Embryonic facial prominence (tissue), 1 donor: ENCODE measurements around the gene NEK4.

ENCODE experiments used
- DNase-seq: peaks from one replicate; pipeline ENCODE4 v3.0.0-alpha.2; 2016; ENCODE audit errors: extremely low spot score

Gene NEK4

GRCh38 chr3:52770496-52771333, at the start of gene NEK4:
Gene NEK4, minus strand, starts transcription at chr3:52770940. Its CDS starts 194 bp downstream, at chr3:52770746.
- peak; percentile 76 for DNase-seq

- DNase-seq = no peak
Observed at GRCh38 chr3:52819936-52820335, 49.2 kb upstream of the NEK4 start.

DNA sequence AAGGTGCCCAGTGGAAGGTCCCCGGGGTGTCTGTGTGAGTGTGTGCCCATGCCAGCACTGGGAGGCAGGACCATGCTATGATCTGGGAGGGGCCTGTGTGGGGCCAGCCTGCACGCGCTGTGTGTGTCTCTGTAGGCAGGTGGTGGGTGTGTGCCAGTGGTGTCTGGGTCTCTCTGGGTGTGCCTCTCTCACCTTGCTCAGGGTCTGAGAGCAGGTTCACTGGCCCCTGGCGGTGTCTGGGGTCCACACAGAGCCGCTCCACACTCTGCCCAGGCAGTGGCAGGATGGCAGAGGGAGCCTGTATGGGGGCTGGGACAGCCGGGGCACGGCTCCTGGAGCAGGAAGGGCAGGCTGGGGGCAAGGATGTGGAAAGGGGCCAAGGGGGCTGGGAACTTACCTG, 47.1 kb upstream of the NEK4 start:
- DNase-seq = no peak

- no peak for DNase-seq
Observed at GRCh38 chr3:52817221-52817620, 46.5 kb upstream of the NEK4 start.

DNA sequence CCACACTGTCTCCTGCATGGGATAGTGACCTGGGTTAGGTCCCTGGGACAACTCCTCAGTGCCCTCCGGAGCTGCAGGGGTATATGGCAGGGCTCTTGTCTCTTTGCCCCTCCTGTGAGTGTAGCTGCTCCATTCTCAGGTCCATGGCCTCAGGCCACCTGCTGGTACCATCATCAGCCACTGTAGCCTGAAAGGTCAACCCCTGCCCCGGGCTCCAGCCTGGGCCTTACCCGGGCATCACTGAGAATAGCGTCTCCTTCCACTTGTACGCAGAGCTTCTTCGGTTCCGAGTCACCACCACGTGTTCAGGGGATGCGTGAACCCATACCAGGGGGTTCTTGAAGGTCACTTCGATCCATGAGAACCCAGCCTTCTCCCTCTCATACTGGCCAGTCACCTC, 45.9 kb upstream of the NEK4 start:
- DNase-seq = no peak

- DNase-seq = no peak
Observed at GRCh38 chr3:52816199-52816598, 45.5 kb upstream of the NEK4 start.

DNA sequence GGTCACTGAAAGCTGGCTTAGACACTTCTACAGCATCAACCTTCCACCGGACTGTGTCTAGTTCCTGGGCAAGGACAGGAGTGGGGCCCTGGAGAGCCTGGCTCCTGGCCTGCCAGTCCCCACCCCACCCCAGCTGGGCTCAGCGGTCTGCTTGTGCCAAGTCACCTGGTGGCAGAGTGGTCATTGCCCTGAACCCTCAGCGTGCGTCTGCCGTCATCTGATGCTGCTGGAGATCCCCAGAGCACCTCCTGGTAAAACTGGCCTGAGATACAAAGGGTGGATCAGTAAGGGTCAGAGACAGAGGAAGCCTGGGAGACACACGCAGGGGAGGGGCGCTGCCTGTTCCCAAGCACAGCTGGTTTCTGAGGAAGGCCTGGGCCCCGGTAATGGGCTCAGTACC, 43.1 kb upstream of the NEK4 start:
- DNase-seq = no peak

DNA sequence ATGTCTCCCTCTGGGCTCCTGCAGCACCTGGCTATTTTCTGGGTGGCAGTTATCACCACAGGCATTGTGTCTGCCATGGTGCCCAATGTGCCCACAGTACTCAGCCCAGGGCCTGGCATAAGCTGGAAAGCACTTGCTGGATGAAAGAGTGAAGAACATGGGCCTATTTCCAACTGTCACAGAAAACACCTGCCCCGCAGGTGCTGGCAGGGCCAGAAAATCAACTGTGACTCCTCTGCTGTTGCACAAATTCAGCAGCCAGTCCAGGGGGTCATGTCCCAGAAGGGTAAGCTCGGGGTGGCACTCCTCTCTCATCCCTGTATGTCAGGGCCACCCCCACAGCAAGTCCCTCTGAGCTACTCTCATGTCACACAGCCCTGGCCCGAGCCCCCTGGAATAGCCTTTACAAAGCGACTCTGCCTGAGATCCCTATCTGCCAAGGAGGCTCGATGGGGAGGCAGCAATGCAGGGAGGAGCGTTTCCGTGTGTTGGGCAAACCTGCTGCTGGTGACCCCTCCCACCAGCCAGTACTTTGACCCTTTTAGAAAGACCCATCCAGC, 40.8 kb upstream of the NEK4 start:
- no peak for DNase-seq

GRCh38 chr3:52810923-52811322, 40.2 kb upstream of the NEK4 start:
- DNase-seq = no peak

GRCh38 chr3:52809662-52810377, 39.1 kb upstream of the NEK4 start:
- no peak for DNase-seq

GRCh38 chr3:52809149-52809548, 38.4 kb upstream of the NEK4 start:
- no peak for DNase-seq

- no peak for DNase-seq
Observed at GRCh38 chr3:52805270-52806039, 34.7 kb upstream of the NEK4 start.

GRCh38 chr3:52801839-52802238, 31.1 kb upstream of the NEK4 start:
- DNase-seq = no peak

DNA sequence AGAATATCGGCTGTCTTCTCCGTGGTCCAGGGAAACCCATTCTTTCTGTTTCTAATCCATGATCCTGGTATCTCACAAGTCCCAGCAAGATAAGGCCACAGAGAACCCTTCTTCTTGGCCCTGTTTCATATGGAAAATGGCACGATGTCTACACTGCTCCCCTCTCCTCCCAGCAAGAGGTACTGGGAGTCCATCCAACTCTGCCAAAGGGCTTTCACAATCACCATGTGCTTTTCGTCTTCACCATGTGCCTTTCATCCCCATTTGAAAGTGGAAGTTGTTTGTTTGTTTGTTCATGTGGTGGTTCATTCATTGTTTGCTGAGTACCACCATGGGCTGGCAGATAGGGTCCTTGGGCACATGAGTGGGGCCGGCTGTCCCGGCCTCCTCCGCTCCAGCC, 29.3 kb upstream of the NEK4 start:
- DNase-seq = no peak

- DNase-seq = no peak
Observed at GRCh38 chr3:52798978-52799476, 28.3 kb upstream of the NEK4 start.

GRCh38 chr3:52798376-52798977, 27.7 kb upstream of the NEK4 start:
- no peak for DNase-seq

GRCh38 chr3:52796411-52796810, 25.7 kb upstream of the NEK4 start:
- no peak for DNase-seq

DNA sequence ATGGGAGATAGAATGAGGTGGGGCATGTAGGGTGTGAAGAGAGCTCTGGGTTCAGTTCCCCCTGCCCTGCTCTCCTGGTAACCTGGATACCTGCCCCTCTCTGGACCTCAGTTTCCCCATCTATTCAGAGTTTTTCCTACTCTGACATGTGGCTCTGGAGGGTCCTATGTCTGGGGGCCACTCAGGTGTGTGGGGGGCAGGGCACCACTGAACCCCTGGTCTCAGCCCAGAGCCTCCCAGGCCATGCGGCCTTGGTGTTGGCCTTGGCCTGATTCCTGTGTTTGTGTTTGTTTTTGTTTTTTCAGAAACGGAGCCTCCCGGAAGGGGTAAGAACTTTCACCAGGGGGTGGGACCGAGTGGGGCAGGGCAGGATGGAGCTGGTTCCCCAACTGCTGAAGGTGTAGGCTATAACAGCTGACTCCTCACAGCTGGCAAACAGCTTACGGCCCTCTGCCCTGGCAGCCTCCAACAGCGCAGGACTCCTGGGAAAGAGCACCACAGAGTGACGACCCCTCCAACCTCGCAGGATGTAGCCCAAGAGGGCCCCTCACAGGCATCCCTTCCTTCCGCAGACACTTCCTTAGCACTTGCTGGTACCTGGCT, 24.7 kb upstream of the NEK4 start:
- no peak for DNase-seq

GRCh38 chr3:52794612-52795099, 23.9 kb upstream of the NEK4 start, which contains the start of gene ITIH3:
Gene ITIH3, plus strand, starts transcription at chr3:52794796. Its CDS starts 8 bp downstream, at chr3:52794804.
- DNase-seq = no peak

- DNase-seq = no peak
Observed at GRCh38 chr3:52793702-52794611, 23.2 kb upstream of the NEK4 start.
